ENCODE results near the gene BCL11A.

The BCL11A gene

DNA sequence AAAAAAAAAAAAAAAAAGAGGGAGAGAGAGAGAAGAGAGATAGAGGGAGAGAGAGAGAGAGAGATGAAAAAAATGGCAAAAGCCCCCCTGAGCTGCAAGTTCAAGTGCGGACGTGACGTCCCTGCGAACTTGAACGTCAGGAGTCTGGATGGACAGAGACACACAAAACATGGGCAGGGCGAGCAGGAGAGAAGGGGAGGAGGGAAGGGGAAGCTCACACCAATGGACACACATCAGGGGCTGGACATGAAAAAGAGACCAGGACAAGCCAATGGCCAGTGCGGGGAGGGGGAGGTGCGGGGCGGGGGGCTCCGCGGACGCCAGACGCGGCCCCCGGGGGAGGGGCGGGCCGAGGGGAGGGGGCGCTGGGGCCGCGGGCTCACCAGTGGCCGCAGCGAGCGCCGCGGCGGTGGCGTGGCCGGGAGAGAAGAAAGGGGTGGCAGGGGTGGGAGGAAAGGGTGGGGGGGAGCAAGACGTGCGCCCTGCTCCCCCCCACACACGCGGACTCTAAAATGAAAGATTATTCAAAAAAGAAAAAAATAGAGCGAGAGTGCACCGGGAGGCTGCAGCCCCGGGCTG, at the start of gene BCL11A:
Gene BCL11A (minus strand): TSS at position 160 of the 579 bp plus-strand sequence. CDS start 384 bp downstream, outside the sequence.
- no peak for DNase-seq

DNA sequence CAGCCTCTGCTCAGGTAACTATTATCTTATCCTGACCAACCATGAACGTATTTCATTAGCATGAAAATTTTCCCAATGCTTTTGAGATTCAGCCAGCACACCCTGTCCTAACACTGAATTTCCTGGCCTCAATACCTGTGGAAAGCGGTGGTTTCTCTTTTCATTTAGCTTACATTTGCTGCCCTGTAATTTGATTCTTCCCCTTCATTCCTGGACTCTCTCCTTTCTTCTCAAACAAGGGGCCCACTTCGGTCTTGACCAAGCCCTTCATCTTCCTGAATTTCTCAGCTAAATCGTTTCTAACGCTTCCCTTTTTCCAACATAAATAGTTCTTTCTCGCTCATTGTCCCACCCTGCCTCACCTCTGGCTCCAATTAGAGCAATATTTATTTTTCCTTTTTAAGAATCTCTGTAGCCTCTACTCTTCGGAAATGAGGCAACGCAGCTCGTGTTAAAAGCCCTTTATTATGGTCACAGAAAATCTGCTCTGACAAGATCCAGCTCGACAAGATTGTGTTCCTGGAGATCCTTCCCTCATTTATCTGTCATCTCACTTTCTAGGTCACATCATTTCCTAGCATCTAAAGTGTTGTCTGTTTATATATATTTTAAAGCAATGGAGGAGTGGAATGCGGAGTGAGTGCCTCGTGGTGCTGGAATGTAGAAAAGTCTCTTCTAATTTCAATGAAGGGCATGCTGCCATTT, 49.5 kb upstream of the BCL11A start:
- no peak for DNase-seq

DNA sequence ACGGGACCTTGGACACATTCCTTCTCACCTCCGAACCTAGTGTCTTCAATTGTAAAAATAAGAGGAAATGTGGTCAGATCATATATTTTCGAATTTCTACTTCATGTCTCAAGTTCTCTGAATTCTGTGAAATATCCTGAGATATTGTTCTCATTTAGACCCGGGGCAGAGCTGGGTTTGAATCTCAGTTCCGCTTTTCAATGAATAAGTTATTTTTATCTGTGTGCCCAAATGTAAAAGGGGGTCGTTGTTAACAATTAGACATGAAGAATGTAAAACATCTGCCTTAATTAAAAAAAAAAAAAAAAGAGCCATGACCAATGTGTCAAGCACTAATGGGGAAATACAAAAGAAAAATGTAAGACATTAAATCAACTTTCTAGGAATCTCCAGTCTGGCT, 48.9 kb upstream of the BCL11A start:
- no peak for DNase-seq

DNA sequence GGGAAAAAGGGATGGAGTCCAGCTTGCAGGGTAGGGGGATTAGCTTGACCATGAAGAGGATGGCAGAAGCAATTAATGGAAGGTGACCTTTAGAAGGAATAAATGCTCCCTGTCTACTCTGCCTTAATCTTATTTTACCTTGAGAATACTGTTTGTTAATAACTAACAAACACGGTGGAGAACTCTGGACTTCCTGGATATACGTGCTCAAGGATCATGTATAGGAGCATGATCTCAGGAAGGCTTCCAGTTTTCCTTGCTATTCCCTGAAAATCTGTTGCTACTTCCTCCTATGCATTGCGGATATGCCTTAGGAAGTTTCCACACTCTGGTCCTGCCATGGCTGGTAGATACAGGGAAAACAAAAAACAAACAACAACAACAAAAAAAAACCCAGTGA, 44.8 kb upstream of the BCL11A start:
- DNase-seq, result no peak

DNA sequence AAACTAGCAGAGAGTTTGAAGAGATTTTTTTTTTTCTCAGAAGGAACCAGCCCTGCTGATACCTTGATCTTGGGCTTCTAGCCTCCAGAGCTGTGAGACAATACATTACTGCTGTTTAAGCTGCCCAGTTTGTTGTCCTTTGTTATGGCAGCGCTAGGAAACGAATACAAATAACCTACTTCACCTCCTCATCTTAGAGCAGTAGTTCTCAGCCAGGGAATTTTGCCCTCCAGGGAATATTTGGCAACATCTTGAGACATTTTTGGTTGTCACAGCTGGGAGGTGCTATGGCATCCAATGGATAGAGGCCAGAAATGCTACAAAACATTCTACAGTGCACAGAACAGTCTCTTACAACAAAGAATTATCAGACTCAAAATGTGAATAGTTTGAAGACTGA, 43.9 kb upstream of the BCL11A start:
- no peak for DNase-seq

DNA sequence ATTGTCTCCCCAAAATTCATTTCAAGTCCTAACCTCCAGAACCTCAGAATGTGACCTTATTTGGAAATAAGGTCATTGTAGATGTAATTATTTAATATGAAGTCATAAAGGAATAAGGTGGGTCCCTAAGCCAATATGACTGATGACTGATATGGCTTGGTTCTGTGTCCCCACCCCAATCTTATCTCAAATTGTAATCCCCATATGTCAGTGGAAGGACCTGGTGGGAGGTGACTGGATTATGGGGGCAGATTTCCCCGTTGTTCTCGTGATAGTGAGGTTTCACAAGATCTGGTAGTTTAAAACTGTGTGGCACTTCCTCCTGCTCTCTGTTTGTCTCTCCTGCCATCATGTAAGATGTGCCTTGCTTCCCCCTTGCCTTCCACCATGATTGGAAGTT, 43.0 kb upstream of the BCL11A start:
- no peak for DNase-seq

DNA sequence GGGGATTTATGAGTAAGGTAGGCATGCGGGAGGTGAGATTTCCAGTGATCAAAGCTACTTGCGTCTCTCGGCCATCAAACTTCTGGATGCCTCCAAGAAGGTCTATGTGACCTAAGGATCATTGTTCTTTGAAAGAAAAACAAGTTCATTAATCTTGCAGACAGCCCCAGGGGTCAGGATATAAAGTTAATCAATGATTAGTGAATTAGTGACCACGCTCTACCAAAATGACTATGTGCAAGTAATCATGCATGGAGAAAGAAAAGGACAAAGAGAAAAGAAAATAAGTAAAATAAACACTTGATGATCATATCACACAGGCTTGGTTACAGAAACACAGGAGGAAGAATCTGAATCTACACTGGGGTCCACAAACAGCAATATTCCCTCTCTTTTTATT, 42.5 kb upstream of the BCL11A start:
- DNase-seq, result no peak

DNA sequence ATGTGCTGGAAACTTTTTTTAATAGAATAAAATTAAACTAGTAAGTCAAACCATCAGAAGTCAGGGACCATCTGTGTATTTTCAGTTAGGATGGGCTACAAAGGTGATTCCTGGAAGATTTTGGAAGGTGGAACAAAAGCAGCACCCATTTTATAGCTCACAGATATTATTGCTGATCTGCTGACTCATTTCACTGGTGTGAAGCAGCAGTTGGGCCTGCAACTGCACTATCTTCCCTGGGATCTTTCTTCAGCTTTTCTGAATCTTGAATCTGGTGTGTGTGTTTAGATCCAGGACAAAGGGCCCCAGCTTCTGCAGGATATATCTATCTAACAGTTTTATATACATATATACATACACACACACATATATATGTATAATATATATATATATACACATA, 35.6 kb upstream of the BCL11A start:
- no peak for DNase-seq

DNA sequence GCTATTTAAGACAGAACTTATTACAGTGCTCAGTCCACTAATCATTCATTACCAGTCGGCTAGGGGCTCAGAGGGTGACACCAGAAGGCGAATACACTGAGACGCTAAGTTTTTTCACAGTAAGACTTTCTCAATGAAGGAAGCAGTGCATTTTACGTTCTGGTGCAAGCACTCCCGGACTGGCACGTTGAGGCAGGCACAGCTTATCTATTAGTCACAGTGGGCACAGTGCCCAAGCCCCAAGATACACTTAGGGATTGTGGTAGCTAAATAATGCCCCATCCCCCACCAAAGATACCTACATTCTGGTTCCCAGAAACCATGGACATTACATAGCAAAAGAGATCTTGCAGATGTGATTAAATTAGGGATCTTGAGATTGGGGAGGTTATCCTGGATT, 32.6 kb upstream of the BCL11A start:
- no peak for DNase-seq

DNA sequence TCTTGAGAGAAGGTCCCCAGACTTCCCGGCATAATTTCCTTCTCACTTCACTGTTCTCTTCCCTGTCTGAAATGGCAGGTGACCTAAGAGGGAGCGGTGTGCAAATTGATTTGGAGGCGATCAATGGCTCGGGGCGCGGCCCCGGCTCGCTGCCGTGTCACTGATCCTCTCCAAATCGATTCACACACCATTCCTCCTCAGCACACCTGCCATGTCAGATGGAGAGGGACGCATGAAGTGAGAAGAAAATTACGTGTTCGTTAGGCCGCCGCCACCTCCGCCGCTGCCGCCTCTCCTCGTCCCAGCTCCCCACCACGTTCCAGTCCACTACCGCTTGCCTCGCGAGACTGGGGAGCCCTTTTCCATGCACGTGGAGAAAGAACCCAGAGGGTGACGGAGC, 31.8 kb upstream of the BCL11A start:
- no peak for DNase-seq

DNA sequence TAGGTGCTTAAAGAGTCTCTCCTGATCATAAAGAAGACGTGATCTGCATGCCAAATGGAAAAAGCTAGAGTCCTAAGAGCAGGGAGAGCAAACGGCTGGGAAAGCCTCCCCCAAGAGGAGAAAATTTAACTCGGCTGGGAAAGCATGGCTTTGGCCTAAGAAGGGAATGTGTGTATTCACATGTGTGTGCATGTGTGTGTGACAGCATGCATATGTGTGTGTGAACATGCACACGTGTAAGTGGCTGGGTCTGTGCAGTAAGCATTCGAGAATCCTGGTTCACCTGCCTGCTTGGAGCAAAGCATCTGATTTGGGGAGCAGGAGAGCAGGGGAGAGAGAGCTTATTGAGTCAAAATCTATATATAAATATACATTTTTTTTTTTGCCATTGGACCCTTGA, 30.1 kb upstream of the BCL11A start:
- DNase-seq, result no peak

DNA sequence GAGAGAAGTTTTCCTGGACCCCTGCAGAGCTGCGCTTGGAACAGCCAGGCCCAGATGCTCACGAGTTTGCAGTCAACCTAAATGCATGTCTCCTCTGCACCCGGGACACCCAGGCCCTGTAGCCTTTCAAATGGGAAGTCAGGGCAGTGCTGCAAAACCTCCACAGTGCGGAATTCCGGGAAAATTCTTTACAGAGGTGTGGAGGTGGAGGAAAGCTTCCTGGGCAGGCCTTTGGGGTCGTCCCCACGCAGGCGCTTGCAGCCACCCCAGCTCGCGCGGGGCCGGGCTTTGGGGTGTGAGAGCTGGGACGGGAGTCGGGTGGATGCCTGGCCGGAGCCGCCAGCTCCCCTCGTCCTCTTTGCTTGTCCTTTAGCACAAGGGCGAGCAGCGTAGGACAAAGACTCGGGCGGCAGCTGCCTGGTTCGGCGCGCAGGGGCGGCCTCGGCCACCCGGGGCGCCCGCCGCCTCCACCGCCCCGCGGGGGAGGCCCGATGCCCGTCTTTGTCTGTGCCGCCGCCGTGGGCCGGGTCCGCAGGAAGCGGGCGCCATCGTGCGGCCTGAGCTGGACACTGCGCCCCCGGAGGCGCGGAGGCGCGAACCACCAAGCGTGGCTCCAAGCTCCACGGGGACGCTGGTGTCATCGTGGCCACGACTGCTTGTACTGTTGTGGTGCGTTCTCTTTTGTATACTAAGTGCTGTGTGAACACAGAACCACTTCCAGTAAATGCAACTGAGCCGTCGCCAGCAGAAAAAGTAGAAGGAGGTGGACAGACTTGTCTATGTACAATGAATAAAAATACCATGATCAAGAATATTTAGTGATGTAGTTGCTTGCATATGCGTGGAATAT, 28.2 kb upstream of the BCL11A start:
- DNase-seq, result no peak

DNA sequence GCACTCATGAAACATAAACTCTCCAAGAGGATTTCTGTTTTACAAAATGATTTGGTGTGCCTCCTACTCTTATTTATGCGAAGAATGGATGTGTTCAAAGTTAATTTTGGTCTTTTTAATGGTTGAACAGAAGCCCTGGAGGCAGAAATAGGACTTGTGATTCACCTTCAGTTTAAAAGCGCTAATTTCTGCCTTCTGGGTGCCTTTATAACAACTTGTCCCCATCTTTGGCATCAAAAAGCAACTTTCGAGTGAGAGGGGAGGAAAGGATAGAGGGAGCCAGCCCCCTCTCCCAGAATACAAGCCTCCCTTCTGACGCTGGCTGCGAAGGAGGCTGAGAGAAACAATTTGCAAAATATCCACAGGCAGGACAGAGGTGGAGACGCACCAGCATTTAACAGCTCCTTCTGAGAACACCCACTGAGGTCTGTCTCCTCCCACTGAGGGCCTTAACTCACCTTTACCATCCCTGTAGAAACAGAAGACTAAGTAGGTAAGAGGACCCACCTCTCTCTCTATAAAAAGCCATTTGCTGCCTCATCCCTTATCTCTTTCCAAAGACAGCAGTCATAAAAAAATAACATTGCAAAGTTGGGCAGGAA, 24.3 kb upstream of the BCL11A start:
- DNase-seq, result no peak

DNA sequence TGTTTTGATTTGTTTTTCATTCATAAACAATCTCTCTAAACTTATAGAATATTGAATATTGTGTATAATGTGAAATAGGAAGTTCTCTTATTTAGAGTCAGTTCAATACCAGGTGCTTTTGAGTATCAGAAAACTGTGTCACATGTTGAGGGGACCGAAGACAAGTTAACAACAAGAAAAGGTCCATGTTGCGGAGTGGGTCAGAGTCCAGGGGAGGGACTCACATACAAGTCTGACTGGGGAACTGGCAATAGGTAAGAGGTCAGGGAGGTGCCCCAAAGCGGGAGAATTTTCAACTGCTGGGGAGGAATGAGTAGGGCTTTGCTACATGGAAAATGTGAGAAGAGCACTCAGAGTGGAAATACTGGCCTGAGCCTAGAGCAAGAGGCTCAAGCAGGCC, 19.8 kb upstream of the BCL11A start:
- no peak for DNase-seq

DNA sequence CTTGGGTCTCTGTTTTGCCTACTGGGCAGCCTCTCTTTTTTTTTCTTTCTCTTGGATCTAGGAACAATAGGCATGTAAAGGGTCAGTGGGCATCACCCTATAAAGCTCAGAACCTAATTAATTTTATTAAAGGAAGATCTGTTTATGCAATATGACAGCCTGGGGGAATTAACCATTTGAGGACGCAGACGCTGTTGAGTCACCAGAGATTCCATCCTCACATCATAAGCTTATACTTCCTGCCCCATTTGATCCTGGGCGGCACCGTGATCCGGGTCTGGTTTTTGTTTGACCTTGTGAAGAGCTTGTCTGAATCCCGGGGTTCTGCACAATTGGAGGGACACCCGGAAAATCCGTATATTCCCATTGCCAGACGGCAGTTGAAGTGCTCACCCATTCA, 16.8 kb upstream of the BCL11A start:
- no peak for DNase-seq

DNA sequence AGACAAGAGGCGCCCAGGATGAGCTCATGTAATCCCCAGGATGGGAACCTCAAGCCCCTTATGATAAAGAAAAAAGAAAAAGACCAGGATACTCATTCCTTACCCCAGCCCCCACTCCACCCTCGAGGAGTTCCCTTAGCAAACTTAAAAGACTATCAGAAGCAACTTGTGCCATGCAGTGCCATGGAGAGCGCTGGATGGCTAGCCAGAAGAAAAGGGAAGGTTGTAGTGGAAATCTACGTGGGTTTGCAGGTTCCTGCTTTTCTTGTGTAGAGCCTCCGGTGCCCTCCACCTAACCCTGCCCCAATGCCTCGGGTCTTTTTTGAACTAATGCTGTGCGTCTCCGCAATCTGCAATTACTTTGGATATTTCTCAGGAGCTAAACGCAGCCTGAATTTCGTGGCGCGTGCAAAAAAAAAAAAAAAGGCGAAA, 16.2 kb upstream of the BCL11A start:
- DNase-seq, result no peak

DNA sequence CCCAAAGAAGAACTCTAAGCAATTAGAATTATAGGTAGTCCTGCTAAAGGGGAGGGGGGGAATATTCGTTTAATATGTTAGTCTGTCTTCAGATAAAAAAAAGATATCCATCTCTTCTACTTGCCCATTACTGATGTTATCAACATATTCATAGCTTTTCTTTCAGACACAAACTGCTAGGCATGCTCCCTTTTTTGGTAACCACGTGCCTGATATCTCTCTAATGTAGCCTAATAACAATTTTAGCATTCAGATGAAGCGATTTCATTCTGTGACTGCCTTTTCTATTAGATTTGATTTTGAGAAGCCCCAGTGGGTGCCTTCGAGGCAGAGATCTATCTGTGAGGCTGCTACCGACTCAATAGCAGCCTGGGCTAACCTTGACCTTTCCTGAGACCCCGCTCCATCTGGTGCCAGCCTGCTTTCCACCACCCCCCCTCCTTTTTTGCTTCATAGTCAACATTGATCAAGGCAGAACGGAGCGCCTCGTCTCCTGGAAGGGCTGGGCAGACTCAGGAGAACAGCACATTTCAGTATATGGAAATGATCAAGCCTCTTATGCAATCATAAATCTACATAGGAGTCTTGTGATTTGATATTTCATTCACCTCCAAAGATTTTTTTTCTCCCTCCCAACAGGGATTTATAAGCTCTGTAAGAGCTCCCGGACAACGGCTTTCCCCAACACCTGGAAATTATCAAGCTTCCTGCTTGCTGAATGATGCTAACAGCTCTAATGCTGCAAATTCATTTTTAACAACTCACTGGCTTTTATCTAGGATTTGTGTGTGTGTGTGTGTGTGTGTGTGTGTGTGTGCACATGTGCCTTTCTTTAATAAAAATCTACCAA, 14.7 kb upstream of the BCL11A start:
- DNase-seq, result no peak

DNA sequence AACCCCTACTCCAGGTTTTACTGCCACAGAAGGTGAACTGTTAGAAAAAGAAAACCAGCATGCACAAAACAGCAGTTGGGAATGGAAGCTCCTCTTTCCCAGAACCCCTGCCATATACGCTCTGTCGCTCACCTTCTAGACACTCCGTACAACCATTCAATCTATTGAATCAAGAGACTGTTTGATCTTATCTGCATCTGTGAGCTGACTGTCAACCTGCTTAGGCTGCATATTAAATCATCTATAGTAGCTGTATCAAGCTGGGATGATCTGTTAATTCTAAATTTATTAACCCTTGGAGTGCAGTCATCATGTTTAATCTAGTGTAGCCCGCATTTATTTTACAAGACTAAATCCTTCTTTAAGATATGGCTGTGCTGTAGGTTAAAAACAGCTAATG, 13.6 kb upstream of the BCL11A start:
- DNase-seq, result no peak

DNA sequence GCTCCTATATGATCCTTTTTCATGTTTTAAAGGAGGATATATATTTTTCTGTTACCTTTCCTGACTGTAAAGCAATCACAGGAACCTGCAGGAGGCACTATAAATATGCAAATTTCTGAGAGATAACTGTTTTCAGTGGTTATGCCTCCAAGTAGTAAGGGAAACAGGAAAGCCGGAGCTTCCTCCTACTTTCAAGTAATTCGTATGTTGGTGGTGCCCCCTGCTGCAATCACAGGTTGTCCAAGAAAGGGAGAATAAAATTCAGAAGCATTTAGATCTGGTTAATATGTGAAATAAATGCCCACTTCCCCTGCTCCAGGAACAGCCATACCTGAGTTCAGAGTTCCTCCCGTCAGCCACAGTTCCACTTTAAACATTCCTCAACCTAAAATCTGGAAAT, 12.0 kb upstream of the BCL11A start:
- DNase-seq, result no peak

DNA sequence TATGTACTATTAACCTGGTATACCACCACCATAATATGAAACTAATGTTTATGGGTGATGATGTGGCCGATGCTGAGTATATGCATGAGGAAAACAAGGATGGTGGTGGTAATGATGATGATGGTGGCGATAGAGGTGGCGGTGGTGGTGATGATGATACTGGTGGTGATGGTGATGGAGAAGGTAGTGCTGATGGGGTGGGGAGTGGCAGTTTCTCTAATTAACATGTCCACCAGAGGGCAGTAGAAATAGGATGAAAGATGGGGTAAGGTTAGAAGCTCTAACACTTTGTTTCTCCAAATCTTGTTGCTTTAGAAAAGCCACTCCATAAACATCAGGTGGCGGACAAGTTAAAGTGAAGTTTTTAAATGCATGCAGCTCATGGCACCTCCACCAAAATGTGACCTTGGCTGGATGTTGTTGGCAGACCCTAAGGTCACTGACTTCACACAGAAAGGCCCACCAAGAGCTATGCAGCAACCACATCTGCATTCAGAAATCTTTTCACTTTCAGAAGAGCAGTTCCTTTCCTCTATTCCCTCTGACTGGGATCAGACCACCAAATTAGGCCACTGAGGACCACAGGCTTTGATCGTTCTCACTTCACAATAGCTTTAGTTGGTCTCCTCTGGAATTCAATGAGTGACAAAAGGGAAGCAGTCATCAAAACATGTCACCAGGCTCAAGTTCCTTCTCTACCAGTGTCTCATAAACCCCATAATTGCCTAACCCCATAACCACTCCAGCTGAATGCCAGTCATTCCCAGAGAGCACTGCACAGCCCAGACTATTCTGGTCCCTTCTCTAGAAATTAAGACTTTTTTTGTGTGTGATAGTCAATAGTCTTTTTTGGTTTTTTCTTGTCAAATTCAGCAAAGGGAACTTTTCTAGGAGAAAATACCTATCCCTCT, 7.5 kb upstream of the BCL11A start:
- no peak for DNase-seq

DNA sequence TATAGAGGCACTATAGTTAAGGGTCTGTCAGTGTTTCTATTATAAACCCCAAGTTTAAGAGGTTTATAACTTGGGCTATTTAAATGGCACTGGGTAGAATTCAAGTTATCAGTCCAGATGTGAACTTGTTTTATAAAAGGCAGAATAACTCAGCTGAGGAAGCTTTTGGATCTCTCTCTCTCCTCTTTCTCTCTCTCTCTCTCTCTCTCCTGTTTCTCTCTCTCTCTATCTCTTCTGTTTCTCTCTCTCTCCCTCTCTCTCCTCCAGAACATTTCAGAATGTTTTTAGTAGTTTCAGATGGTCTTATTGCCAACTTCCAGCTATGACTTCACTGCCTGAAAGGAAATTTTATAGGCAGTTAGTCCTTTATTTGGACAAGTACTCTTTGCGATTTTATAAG, 6.4 kb upstream of the BCL11A start:
- DNase-seq, result no peak

DNA sequence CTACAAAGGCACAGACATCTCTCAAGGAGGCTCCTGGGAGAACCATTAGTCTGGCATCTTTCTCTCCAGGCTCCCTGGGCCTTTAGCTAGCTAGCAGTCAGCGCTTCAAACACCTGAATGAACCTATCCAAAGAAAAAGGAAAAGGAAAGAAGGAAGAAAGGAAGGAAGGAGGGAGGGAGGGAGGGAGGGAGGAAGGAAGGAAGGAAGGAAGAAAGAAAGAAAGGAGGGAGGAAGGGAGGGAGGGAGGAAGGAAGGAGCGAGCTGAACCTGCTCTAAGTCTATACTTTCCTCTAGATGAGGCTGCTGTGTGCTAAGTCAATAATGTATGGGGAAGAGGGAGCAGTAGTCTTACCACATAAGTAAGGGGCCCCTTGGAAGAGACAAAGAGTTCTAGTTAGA, 5.1 kb upstream of the BCL11A start:
- DNase-seq, result no peak
